ENCODE measurements around the gene TCAP.

TCAP gene

DNA sequence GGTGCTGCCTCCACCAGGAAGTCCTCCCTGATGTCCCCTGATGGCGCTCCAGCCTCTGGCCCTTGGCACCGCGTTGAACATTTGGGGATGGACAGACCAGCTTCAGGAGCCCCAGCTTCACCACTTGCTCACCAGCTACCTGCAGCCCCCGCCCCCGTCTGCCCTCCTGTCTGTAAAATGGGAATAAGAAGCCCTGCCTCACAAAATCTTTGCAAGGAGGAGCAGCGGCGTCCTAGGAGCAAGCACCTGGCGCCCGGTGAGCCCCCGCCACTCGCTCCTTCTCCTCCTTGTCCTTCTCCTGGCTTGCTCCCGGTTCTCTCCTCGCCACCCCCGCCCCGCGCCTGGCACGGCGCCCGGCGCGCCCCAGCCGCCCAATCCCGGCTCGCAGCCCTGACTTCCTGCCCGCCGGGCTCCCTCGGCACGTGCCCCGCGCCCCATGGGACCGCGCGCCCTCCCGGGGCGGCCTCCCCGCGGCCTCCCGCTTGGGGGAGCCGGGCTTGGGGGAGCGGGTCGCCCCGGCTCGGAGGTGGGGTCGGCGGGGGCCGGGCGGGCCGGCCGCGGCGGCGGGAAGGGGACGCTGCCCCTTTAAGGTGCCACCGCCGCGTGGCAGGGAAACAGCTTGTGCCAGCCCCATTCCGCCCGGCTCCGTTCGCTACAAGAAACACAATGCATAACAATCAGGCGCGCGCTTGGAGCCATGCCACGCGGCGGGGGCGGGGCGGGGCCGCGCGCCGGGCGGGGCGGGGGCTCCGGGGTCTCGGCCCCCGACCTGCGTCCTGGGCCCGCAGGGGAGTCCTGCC is 47.5 kb upstream of the TCAP start:
- no peaks in the 10 kb centered on the region; the same call in 1 of the 2 replicates for H3K27me3 ChIP-seq (ENCODE audit: insufficient read depth, low read length)
- peak overlapping the region; percentile 63 for H3K4me3 ChIP-seq (ENCODE audit: low read depth, low read length, poor library complexity, severe bottlenecking)
- no peaks in the 10 kb centered on the region for H3K79me2 ChIP-seq (ENCODE audit: insufficient read depth, low read length)
- no peak overlapping the region for H3K27ac ChIP-seq (ENCODE audit: low read depth, low read length, poor library complexity, severe bottlenecking)
- no peak overlapping the region for H2AFZ ChIP-seq (ENCODE audit: low read length)
- no peaks in the 10 kb centered on the region for H3K9me3 ChIP-seq (ENCODE audit: low read length)
- H3K9me2 ChIP-seq (ENCODE audit: low read depth, low read length): no peaks in the 10 kb centered on the region
- H3F3A ChIP-seq (ENCODE audit: insufficient read depth, low read length): 0 out of 2 replicates have a peak, but pooled peaks cover 2% of the 10 kb centered on the region
- TF ChIP-seq, protein P1, sequence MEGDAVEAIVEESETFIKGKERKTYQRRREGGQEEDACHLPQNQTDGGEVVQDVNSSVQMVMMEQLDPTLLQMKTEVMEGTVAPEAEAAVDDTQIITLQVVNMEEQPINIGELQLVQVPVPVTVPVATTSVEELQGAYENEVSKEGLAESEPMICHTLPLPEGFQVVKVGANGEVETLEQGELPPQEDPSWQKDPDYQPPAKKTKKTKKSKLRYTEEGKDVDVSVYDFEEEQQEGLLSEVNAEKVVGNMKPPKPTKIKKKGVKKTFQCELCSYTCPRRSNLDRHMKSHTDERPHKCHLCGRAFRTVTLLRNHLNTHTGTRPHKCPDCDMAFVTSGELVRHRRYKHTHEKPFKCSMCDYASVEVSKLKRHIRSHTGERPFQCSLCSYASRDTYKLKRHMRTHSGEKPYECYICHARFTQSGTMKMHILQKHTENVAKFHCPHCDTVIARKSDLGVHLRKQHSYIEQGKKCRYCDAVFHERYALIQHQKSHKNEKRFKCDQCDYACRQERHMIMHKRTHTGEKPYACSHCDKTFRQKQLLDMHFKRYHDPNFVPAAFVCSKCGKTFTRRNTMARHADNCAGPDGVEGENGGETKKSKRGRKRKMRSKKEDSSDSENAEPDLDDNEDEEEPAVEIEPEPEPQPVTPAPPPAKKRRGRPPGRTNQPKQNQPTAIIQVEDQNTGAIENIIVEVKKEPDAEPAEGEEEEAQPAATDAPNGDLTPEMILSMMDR (IDR thresholded peaks at IDR 0.05; ENCODE audit: low read length): no peak
- TF ChIP-seq EZH2 (IDR thresholded peaks at IDR 0.05; ENCODE audit: borderline replicate concordance, low read length): no peak
- peak overlapping the region; percentile 74 for H3K9ac ChIP-seq (ENCODE audit: low read length)
- no peaks in the 10 kb centered on the region for H4K20me1 ChIP-seq (ENCODE audit: insufficient read depth, low read length)
- H3K4me2 ChIP-seq (ENCODE audit: low read length): peak overlapping the region; percentile 88
- peaks cover 18% of the 10 kb centered on the region for H3K4me1 ChIP-seq (ENCODE audit: insufficient read depth, low read length, severe bottlenecking)
- no peaks in the 10 kb centered on the region for H3K36me3 ChIP-seq (ENCODE audit: insufficient read depth, low read length)

DNA sequence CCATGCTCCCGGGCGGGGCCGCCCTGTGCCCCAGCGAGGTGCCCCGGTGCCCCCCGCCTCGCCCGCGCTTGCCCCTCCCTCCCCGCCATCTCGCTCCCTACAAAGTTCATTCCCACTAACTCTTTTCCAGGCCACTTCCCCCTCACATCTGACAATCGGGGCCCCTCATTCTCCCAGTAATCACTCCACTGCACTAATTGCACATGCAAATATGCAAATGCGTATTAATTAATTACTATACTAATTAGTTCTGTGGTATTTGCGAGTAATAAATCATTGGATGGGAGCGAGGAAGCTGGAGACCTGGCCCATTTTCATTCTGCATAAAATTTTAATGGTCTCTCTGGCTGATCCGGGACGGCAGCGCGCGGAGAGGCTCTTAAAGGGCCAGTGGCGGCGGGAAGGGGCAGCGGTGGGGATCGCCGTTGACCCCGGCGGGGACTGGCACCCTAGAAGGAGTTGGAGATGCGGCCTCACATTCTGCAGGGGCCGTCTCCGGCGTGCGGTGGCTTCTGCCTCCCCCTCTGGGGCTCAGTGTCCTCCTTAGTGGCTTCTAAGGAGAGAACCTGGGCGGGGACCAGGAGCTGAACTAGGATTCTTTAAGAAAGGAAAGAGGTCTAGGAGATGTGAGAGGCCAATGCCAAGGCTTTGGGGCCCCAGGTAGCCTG is 46.8 kb upstream of the TCAP start:
- H3K9ac ChIP-seq (ENCODE audit: low read length): peak overlapping the region; percentile 74
- no peaks in the 10 kb centered on the region for H3K79me2 ChIP-seq (ENCODE audit: insufficient read depth, low read length)
- H4K20me1 ChIP-seq (ENCODE audit: insufficient read depth, low read length): no peaks in the 10 kb centered on the region
- H3K4me3 ChIP-seq (ENCODE audit: low read depth, low read length, poor library complexity, severe bottlenecking): peak overlapping the region; percentile 63
- H3K36me3 ChIP-seq (ENCODE audit: insufficient read depth, low read length): no peaks in the 10 kb centered on the region
- H3K4me1 ChIP-seq (ENCODE audit: insufficient read depth, low read length, severe bottlenecking): peaks cover 24% of the 10 kb centered on the region
- TF ChIP-seq EZH2 (IDR thresholded peaks at IDR 0.05; ENCODE audit: borderline replicate concordance, low read length): no peak
- TF ChIP-seq, protein P1 (IDR thresholded peaks at IDR 0.05; ENCODE audit: low read length): no peak
- no peaks in the 10 kb centered on the region for H3K9me2 ChIP-seq (ENCODE audit: low read depth, low read length)
- no peak overlapping the region for H3K27ac ChIP-seq (ENCODE audit: low read depth, low read length, poor library complexity, severe bottlenecking)
- peak overlapping the region; percentile 39; the same call in 1 of the 2 replicates for H2AFZ ChIP-seq (ENCODE audit: low read length)
- H3K9me3 ChIP-seq (ENCODE audit: low read length): no peaks in the 10 kb centered on the region
- H3K27me3 ChIP-seq (ENCODE audit: insufficient read depth, low read length): no peaks in the 10 kb centered on the region; the same call in 1 of the 2 replicates
- 0 out of 2 replicates have a peak, but pooled peaks cover 2% of the 10 kb centered on the region for H3F3A ChIP-seq (ENCODE audit: insufficient read depth, low read length)
- H3K4me2 ChIP-seq (ENCODE audit: low read length): peak overlapping the region; percentile 88

DNA sequence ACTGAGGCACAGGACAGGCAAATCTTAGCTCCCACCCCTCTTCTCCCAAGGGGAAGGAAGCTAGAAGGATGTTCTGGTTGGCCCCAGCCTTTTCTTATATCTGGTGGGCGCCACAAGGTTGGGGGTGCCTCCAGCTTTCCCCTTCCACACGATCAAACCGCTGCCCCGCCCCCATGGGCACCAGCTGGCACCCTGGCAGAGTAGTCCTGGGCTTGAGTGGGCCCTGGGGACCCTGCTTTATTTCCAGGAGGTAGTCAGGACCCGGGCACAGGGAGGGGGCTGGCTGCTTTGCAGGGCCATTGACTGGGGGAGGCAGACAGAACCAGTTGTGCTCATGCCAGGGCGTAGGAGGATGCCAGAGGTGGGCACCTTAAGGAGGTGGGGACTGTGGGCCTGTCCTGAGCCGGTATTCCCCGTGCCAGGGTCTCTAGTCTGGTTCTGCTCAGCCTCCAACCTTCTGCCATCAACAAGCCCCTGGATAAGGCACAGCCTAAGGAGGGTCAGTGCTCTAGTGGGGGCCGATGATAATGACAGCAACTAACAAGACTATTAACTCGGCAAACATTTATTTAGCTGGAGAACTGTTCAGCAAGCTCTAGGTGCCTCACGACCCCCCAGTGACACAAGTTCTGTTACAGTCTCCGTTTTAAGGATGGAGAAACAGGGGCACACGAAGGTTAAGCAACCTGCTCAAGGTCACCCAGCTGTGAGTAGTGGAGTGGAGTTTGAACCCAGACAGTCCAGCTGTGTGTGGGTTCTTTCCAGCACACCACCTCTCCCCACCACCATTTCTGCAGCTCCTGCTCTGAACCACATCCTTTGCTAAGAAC is 46.0 kb upstream of the TCAP start:
- H3K9me3 ChIP-seq (ENCODE audit: low read length): no peaks in the 10 kb centered on the region
- H3K27me3 ChIP-seq (ENCODE audit: insufficient read depth, low read length): no peaks in the 10 kb centered on the region; the same call in 1 of the 2 replicates
- H4K20me1 ChIP-seq (ENCODE audit: insufficient read depth, low read length): no peaks in the 10 kb centered on the region
- no peak overlapping the region; the same call in 1 of the 2 replicates for H3K4me2 ChIP-seq (ENCODE audit: low read length)
- H2AFZ ChIP-seq (ENCODE audit: low read length): no peak overlapping the region
- no peak overlapping the region for H3K27ac ChIP-seq (ENCODE audit: low read depth, low read length, poor library complexity, severe bottlenecking)
- no peak overlapping the region for H3K4me3 ChIP-seq (ENCODE audit: low read depth, low read length, poor library complexity, severe bottlenecking)
- H3K36me3 ChIP-seq (ENCODE audit: insufficient read depth, low read length): no peaks in the 10 kb centered on the region
- no peak overlapping the region; the same call in 1 of the 2 replicates for H3K9ac ChIP-seq (ENCODE audit: low read length)
- H3K79me2 ChIP-seq (ENCODE audit: insufficient read depth, low read length): no peaks in the 10 kb centered on the region
- H3K4me1 ChIP-seq (ENCODE audit: insufficient read depth, low read length, severe bottlenecking): peaks cover 25% of the 10 kb centered on the region
- 0 out of 2 replicates have a peak, but pooled peaks cover 2% of the 10 kb centered on the region for H3F3A ChIP-seq (ENCODE audit: insufficient read depth, low read length)
- H3K9me2 ChIP-seq (ENCODE audit: low read depth, low read length): no peaks in the 10 kb centered on the region
- TF ChIP-seq EZH2 (IDR thresholded peaks at IDR 0.05; ENCODE audit: borderline replicate concordance, low read length): no peak
- TF ChIP-seq, protein P1 (IDR thresholded peaks at IDR 0.05; ENCODE audit: low read length): no peak

Data from OCI-LY1 (cell line).